ENCODE data around the gene FLYWCH1. TPM values are rescaled to one million over a fixed set of nuclear protein-coding genes. Genes with fewer than 3 reads are reported as not detected.

Gene FLYWCH1
- total RNA-seq, 1 donor from 2014 or later, result 5.1 TPM

DNA sequence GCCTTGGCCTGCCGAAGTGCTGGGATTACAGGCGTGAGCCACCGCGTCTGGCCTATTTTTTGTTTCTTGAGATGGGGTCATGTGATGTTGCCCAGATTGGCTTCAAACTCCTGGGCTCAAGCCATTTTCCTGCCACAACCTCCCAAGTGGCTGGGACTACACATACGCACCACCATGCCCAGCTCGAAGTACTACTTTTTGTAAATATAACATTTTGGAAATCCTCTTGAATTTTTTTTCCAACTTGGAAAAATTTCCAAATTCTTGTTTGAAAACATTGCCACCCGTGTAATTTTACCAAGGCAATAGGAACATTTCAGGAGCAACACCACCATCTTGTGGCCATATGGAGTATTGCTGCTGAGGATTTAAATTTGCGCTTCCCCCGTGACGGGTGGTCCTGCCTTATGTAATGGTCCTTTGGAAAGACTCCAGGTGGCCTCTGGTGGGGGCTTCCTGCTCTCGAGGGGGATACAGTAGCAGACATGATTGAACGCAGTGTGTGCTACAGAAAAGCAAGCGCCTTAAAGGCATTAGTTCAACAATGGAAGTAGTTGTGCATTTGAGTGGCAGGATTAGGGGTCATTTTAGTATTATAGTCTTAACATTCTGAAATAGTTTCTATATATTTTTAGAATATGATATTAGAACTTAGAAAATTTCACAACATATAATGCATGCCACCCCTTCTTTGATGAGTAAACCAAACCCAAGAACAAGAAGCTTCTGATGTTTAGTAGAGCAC is 8.0 kb downstream of the FLYWCH1 start:
- Mint-ChIP-seq H3K27me3 (ENCODE audit: insufficient read depth, low read depth) (peaks cover 7% of the 10 kb centered on the region), H3K9me3 (no peaks in the 10 kb centered on the region), H3K4me1 (peaks cover 3% of the 10 kb centered on the region), H3K27ac (peak overlapping the region; percentile 57), H3K36me3 (peaks cover 11% of the 10 kb centered on the region), H3K4me3 (no peak overlapping the region)
- Histone ChIP-seq H3K79me2 (ENCODE audit: low read depth) (no peaks in the 10 kb centered on the region), H4K20me1 (ENCODE audit: low read depth) (no peaks in the 10 kb centered on the region), H3K36me3 (no peaks in the 10 kb centered on the region), H3K9me3 (ENCODE audit: low read depth) (no peaks in the 10 kb centered on the region), H3K4me2 (no peak overlapping the region), H3K27ac (no peak overlapping the region), H3K27me3 (no peaks in the 10 kb centered on the region), H3F3A (ENCODE audit: low read depth) (peaks cover 6% of the 10 kb centered on the region), H2AFZ (replicated peaks) (no peak overlapping the region), H3K4me1 (no peaks in the 10 kb centered on the region), H3K9ac (no peak overlapping the region), H3K4me3 (no peak overlapping the region)
- peak; percentile 76 for DNase-seq (ENCODE audit: low spot score)
- TF ChIP-seq EZH2 (IDR thresholded peaks at IDR 0.05) (no peak), EZH2phosphoT487 (IDR thresholded peaks at IDR 0.05) (no peak)
- TF ChIP-seq, protein P1, sequence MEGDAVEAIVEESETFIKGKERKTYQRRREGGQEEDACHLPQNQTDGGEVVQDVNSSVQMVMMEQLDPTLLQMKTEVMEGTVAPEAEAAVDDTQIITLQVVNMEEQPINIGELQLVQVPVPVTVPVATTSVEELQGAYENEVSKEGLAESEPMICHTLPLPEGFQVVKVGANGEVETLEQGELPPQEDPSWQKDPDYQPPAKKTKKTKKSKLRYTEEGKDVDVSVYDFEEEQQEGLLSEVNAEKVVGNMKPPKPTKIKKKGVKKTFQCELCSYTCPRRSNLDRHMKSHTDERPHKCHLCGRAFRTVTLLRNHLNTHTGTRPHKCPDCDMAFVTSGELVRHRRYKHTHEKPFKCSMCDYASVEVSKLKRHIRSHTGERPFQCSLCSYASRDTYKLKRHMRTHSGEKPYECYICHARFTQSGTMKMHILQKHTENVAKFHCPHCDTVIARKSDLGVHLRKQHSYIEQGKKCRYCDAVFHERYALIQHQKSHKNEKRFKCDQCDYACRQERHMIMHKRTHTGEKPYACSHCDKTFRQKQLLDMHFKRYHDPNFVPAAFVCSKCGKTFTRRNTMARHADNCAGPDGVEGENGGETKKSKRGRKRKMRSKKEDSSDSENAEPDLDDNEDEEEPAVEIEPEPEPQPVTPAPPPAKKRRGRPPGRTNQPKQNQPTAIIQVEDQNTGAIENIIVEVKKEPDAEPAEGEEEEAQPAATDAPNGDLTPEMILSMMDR (IDR thresholded peaks at IDR 0.05), result peak; percentile 97

DNA sequence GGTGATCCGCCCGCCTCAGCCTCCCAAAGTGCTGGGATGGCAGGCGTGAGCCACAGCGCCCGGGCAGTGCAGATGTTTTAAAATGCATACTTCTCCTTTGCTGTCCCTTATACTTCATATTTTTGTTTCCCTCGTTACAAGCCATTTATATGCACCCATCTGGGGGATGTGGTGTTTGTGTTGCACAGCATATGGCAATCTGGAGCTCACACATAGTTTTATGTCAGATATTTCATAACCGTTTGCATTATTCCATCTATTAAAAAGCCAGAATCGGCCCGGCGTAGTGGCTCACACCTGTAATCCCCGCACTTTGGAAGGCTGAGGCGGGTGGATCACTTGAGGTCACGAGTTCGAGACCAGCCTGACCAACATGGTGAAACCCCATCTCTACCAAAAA is 11.8 kb downstream of the FLYWCH1 start:
- H3K4me3 Mint-ChIP-seq, result no peak overlapping the region
- no peak overlapping the region for H3K4me3 ChIP-seq
- H3K9me3 Mint-ChIP-seq, result no peaks in the 10 kb centered on the region
- H3K4me1 Mint-ChIP-seq, result peaks cover 21% of the 10 kb centered on the region
- H3K9me3 ChIP-seq (ENCODE audit: low read depth), result no peaks in the 10 kb centered on the region
- H3K36me3 ChIP-seq, result no peaks in the 10 kb centered on the region
- DNase-seq (ENCODE audit: low spot score), result no peak
- H3K27ac Mint-ChIP-seq, result no peak overlapping the region
- no peak overlapping the region for H3K4me2 ChIP-seq
- H3F3A ChIP-seq (ENCODE audit: low read depth), result peaks cover 25% of the 10 kb centered on the region
- no peaks in the 10 kb centered on the region for H4K20me1 ChIP-seq (ENCODE audit: low read depth)
- H3K27me3 ChIP-seq, result peaks cover 10% of the 10 kb centered on the region
- no peak overlapping the region for H3K9ac ChIP-seq
- peaks cover 9% of the 10 kb centered on the region for H3K27me3 Mint-ChIP-seq (ENCODE audit: insufficient read depth, low read depth)
- H3K4me1 ChIP-seq, result peaks cover 14% of the 10 kb centered on the region
- no peak overlapping the region for H2AFZ ChIP-seq (replicated peaks)
- no peak overlapping the region for H3K27ac ChIP-seq
- H3K79me2 ChIP-seq (ENCODE audit: low read depth), result no peaks in the 10 kb centered on the region
- no peak for TF ChIP-seq EZH2phosphoT487 (IDR thresholded peaks at IDR 0.05)
- TF ChIP-seq, protein P1 (IDR thresholded peaks at IDR 0.05), result no peak
- no peak for TF ChIP-seq EZH2 (IDR thresholded peaks at IDR 0.05)
- H3K36me3 Mint-ChIP-seq, result peaks cover 8% of the 10 kb centered on the region

DNA sequence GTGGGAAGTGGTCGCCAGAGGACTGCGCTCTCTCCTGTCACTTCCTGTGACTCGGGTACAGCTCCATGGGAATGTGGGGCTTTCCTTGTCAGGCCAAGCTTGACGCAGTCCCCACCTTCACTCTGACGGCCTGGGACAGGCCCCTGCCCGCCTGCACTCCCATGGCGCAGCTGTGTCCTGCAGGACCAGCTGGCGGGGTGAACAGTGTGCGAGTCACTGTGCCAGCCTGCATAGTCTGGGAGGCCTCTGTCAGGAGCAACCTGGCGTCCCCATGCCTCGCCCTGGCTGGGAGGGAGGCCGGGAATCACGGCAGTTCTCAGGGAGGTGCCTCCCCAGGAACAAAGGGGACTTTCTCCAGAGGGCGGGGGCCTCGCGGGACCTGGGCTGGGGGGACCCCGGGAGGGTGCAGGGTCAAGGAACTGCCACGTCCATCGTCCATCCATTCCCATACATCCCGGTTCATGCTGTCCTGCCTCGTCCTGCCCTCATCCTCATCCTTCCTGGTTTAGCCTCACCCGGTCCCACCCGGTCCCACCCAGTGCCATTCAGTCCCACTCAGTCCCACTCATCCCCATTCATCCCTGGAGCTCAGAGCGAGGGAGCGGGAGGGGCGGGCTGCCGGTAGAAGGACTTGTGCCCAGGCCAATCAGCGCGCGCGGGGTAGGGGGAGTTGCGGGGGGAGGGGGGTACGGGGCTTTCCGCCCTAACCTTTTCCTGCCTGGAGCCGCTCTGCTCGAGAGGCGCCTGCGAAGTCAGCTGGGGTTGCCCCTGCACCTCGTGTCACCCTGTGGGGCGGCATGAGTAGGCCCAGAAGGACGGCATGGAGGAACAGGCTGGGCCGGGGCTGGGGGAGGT is 13.4 kb downstream of the FLYWCH1 start:
- Histone ChIP-seq H2AFZ (replicated peaks) (peak overlapping the region; percentile 72), H3F3A (ENCODE audit: low read depth) (peaks cover 24% of the 10 kb centered on the region), H3K9ac (no peak overlapping the region), H3K27me3 (peaks cover 10% of the 10 kb centered on the region), H4K20me1 (ENCODE audit: low read depth) (no peaks in the 10 kb centered on the region), H3K4me1 (peaks cover 19% of the 10 kb centered on the region), H3K27ac (no peak overlapping the region), H3K79me2 (ENCODE audit: low read depth) (no peaks in the 10 kb centered on the region), H3K4me2 (peak overlapping the region; percentile 79), H3K9me3 (ENCODE audit: low read depth) (no peaks in the 10 kb centered on the region), H3K36me3 (no peaks in the 10 kb centered on the region), H3K4me3 (peak overlapping the region; percentile 36)
- Mint-ChIP-seq H3K36me3 (peaks cover 5% of the 10 kb centered on the region), H3K27me3 (ENCODE audit: insufficient read depth, low read depth) (peaks cover 2% of the 10 kb centered on the region), H3K9me3 (no peaks in the 10 kb centered on the region), H3K4me3 (no peak overlapping the region), H3K4me1 (peaks cover 23% of the 10 kb centered on the region), H3K27ac (no peak overlapping the region)
- DNase-seq (ENCODE audit: low spot score), result peak; percentile 85
- no peak for TF ChIP-seq EZH2phosphoT487 (IDR thresholded peaks at IDR 0.05)
- no peak for TF ChIP-seq EZH2 (IDR thresholded peaks at IDR 0.05)
- TF ChIP-seq, protein P1 (IDR thresholded peaks at IDR 0.05), result no peak
